NCI-H1417 treated with DMSO at 0.1 percent for 48 hours (cell line): ENCODE measurements around the gene TMEM151A.

Experiments used
- DNase-seq: peaks from one replicate; lab custom pipeline; 2025; lab: John Stamatoyannopoulos, UW

TMEM151A gene

DNA sequence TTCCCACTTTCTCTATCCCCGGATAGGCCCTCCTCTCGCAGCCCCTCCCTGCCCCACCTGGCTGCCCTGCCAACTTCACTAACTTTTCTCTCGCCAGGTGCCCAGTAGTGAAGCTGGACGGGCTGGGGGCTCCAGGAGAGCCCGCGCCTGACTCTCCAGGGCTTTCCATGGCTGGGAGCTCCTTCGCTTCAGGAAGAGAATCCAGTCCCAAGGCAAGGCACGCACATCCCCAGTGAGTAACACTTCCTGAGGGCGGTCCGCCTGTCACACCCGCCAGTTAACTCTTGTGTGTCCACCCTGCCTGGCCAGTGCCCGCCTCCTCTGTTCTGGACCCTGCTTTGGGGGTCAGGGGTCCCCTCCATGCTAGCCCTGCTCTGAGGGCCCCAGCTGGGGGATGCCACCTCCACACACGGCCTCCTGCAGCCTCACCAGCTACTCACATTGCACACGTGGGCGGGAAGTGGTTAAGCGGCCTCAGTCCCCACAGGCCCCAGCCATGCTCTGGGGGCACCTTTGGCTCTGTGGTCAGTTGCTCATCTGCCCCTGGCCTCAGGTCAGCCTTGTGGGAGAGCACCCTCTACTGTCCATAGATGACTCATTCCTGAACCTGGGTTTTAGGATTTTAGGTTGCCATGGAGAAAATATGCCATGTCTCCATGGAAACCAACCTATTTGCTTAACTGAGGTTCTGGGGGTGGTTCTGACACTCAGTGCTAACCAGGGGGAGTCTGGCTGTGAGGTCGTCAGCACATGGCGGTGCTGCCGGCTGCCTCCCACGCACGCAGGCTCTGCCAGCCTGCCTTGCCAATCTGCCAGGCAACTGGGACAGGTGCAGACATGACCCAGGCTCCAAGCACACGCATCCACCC lies 44.8 kb downstream of the TMEM151A start, which contains the start of gene RIN1:
RIN1 (minus strand) TSS at position 201 of the 869 bp plus-strand sequence; CDS start at position 169, 32 bp downstream.
- no peak for DNase-seq

DNA sequence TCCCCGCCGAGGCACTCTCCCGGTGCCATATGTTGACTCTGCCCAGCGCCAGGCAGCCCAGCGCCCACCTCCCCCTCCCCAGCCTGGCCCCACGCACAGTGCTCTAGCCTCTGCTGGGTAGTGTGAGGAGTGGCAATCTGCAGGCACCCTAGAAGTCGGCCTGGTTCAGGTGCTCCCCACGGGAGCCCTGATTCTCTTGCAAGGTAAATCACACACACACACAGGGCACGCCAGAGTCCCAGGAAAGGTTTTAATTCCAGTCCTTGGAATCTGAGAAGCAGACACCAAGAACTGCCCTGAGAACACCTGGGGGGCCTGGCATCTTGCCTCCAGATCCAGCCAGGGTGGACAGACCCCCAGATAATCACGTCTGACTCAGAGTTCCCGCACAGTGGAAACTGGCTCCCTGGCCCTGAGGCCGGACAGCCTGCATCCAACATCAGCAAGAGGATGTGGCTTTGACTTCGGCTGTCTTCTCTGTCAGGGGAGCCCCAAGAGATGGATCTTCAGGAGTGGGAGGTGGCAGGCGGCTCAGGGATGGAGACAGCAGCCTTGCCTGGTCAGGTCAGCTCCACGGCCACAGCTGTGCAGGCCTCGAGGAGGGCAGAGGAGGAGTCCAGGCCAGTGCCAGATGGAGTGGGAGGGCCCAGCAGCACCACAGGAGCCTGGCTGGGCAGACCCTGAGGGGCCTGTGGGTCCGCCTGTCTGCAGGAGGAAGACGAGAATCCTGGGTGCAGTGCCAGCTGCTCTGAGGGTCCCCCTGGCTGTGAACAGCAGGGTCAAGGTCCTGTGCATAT lies 45.6 kb downstream of the TMEM151A start:
- no peak for DNase-seq

GRCh38 chr11:66338276-66339161 lies 46.8 kb downstream of the TMEM151A start:
- DNase-seq: no peak

DNA sequence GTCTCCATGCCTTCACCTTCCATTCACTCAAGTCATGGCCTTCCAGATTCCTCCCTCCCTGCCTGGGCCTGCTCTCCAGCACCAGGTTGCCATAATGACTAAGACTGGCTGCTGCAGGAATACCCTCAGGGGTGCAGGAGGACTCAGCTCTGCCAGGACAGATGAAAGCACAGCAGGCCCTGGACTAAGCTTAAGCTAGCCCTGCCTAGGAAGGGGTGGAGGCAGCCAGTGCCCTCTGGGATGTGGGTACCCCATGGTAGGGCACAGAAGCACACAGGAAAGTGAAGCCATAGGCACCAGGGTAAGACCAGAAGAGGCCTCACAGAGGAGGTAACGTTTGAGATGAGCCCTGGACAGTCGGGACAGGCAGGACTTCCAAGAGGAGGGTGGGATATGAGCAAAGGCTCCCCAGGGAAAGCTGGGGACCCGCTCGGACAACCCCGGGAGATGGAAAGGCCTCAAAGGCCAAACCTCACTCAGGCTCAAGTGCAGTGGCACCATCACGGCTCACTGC lies 47.5 kb downstream of the TMEM151A start:
- DNase-seq: no peak

DNA sequence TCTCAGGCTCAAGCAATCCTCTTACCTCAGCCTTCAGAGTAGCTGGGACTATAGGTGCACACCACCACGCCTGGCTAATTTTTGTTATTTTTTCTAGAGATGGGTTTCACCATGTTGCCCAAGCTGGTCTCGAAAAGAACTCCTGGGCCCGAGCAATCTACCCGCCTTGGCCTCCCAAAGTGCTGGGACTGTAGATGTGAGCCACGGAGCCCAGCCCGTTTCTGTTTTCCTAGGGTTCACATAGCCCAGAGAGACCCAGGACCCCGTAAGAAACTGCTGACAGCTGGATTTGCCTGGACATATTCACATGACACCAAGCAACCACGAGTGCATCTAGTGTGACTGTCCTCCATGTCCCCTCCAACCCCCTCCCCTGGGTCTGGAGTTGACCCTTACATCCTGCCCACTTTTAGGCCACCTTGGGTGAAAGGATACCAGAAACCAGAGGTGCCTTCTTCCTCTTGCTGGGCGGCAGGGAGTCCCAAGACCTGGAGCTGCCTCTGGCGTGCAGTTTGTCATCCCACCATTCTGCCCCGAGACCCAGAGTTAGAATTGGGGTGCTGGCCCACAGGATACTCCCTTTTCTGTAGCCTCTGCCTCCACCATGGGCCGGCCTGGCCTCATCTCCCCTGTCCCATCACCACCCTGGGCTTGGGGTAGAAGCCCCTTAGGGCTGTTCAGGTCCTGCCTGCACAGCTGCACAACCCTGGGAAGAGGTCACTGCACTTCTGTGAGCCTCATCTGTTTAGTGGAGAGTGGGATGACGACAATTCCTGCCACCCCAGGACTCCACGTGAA lies 48.2 kb downstream of the TMEM151A start:
- DNase-seq: no peak

DNA sequence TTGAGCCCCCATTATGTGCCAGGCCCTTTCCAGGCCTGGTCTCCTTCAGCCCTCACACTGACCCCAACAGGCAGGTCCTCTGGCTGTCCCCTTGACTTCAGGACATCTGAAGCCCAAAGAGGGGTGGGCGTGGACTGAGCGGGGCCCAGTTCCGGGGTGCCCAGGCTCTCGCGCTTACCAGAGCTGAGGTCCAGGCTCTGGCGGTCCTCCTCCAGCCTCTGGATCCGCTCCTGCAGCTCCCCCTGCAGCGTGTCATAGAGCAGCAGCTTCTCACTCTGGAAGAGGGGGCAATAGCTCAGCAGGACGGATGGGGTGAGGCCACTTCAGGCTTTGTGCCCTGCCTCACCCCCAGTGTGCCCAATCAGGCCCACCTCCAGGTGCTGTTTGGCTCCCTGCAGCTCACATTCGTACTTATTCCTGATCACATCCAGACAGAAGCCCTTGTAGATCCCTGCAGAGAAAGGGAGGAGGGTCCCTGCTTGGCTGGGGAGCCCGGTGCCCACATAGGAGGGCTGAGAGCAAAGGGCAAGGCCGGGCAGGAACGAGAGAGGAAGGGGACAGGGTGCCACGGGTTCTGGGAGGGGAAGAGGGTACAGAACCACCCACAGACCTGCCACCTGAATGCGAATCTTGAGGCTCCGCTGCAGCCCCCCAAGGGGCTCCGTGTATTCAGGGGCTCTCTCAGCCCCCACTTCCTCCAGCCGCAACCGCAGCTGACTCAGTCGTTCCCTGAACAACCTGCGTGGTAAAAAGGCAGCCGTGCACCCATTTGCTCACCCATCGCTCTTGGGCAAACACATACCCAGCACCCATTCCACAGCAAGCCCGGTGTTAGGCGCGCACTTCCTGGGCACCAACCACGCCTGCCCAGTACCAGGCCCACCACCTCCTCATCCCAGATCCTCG lies 49.2 kb downstream of the TMEM151A start:
- DNase-seq: no peak

- DNase-seq: no peak
These were observed 49.9 kb downstream of the TMEM151A start for GRCh38 chr11:66341502-66342126.

DNA sequence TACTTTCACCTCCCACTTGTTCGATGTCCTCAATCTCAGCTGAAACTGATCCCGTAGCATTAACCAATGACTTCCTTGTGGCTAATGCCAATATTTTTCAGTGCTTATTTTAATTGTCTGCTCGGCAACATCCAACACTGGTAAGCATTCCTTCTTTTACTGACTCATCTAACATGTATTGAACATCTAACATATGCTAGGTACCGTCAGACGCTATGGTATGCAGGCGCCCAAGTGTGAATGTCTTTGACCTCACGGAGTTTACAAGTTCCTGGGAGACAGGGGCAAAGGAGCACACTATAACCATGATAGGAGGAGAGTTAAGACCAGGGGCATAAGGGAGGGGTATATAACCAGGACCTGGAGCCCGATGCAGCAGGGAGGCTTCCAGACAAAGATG lies 51.5 kb downstream of the TMEM151A start:
- no peak for DNase-seq

DNA sequence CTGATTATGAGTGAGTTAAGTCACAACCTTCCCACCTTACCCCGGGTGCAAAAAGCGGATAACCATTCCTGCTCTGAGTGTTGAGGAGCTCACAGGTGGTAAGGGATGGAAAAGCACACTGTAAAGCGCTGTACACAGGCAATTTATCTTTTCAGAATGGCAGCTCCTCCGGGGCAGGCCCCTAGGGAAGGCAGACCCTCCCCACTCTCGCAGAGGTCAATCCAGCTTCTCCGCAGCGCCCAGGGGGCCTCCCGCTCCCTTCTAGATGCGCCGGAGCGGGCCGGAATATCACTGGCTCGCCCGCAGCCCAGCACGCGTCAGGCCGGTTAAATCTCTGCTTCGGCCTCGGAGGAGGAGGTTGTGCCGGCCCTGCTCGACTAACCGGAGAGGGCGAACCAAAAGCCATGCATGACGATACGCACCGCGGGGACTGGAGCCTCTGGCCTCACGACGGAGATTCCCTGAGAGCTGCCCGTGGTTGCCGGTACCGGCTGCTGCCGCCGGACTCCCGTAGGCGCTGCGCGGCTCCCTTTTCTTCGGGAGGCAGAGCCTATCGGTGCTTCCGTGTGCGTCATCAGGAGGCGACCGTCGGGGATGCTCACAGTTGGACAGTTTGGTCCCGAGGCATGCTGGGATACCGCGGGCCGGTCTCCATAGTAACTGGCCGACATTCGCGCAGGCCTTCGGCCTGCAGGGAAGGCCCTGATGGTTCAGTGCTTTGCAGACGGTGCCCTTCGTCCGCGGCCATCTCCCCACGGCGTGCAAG lies 53.0 kb downstream of the TMEM151A start, which contains the start of gene BRMS1:
BRMS1 (minus strand) TSS at position 555 of the 766 bp plus-strand sequence. CDS start 2,870 bp downstream, outside the sequence.
- peak; percentile 82 for DNase-seq

GRCh38 chr11:66345316-66345649 lies 53.6 kb downstream of the TMEM151A start:
- no peak for DNase-seq
